OCI-LY1 (cell line): ENCODE measurements around the gene ACCS.

Experiments
- CTCF ChIP-seq: fragments of 200-600 bp; sonication (generic), shearing (Covaris generic); IDR thresholded peaks from 2 replicates; pipeline ENCODE4 v1.5.1; 2017; ENCODE audit warnings: mild to moderate bottlenecking, antibody characterized with exemption, low read length, moderate library complexity, mixed read lengths
- EZH2 ChIP-seq: fragments of 200-600 bp; sonication (generic), shearing (Covaris generic); IDR thresholded peaks from 2 replicates; pipeline ENCODE4 v1.8.0; 2017; ENCODE audit warnings: borderline replicate concordance, mixed run types, mild to moderate bottlenecking, antibody characterized with exemption, low read length, moderate library complexity, mixed read lengths

DNA sequence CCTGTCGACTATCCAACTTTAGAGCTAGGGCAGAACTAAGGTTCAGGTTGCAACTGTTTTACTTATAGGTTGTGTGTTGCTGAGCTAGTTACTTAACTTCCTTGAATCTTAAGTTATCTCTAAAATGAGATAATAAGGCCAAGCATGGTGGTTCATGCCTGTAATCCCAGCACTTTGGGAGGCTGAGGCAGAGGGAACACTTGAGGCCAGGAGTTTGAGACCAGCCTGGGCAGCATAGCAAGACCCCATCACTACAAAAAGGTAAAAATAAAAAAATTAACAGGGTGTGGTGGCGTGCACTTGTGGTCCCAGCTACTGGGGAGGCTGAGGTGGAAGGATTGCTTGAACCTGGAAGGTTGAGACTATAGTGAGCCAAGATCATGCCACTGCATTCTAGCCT is 2.1 kb downstream of the ACCS start:
- TF ChIP-seq CTCF (no peak), EZH2 (no peak)
